HG03469 (cell line): Measurements from ENCODE around the gene MBNL3.

Source experiments
- ATAC-seq: cut with Tn5 transposase; IDR thresholded peaks from one replicate; pipeline ENCODE4 v1.9.1; 2021; ENCODE audit warnings: mild to moderate bottlenecking, moderate library complexity, moderate number of reproducible peaks; ENCODE audit not compliant: unreplicated experiment

The MBNL3 gene, protein sequence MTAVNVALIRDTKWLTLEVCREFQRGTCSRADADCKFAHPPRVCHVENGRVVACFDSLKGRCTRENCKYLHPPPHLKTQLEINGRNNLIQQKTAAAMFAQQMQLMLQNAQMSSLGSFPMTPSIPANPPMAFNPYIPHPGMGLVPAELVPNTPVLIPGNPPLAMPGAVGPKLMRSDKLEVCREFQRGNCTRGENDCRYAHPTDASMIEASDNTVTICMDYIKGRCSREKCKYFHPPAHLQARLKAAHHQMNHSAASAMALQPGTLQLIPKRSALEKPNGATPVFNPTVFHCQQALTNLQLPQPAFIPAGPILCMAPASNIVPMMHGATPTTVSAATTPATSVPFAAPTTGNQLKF

GRCh38 chrX:132488819-132489577 is at the start of gene MBNL3:
Gene MBNL3 (minus strand): TSS chrX:132489038. CDS start chrX:132439611, 49,427 bp downstream.
- ATAC-seq: peak; percentile 29

DNA sequence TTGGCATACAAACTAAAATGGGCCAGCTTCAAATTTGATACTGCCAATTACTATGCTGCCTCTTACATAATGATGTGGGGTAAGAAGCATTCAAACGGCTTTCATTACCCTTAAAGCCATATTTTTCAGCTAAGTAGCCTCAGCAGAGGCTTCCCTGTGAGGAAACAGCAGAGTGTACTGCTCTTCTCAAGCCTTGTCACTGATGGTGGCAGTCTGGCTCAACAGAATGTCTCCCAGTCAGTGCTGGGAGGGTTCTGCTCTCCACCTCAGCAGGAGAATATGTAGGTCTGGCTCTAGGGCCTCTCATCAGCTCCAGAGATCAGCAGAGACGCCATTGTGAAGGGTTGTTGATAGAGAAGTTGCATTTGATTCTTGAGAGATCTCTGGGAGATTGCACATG is 44.6 kb upstream of the MBNL3 start:
- ATAC-seq: no peak

GRCh38 chrX:132532913-132533312 is 44.1 kb upstream of the MBNL3 start:
- no peak for ATAC-seq

GRCh38 chrX:132532097-132532496 is 43.3 kb upstream of the MBNL3 start:
- ATAC-seq: no peak

DNA sequence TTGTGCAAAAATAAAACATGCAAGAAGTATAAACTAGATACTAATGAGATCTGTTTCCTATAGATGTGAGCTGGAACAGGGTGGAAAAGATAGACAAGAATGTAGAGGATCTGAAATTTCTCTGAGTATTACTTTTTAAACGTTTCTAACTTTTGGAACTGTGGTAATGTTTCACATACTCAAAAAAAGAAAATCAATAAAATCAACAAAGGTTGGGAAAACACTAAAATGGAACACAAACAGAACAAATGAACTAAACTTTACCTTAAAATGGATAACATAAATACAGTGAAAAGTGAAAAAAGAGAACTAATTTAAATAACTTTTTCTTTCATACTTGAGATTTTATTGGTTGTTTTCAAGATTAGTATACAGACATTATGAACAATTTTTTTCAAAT is 32.0 kb upstream of the MBNL3 start:
- no peak for ATAC-seq

DNA sequence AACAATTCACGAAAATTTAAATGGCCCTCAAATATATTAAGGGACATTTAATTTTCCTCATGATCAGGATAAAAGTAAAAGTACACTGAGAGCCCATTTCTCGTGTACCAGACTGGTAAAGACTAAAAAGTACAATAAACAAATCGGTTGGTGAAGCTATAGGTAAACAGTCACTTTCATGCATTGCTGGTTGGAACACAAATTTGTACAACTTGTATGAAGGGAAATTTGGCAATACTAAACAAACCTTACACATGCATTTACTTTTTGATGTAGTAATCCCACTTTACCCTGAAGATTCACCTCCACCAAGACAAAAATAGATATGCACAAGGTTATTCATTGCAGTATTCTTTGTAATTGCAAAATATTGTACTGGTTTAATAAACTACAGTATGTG is 31.4 kb upstream of the MBNL3 start:
- no peak for ATAC-seq

DNA sequence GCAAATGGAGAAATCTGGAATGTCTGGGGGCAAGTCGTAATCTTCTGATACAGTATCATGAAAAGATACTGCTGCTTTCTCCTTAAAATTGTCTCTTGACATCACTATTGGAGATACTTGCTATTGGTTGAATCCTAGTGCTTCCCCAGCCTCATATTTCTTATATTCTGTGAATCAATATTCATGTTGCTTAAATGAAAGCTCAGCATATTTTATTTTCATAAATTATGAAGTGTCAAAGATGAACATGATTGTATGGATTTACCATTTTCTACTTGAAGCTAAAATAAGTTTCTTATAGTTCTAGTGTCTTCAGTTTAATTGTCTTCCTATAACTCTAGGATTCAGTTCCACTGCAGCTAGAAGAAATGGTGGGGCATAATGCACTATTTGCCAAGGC is 29.6 kb upstream of the MBNL3 start:
- ATAC-seq: no peak

- no peak for ATAC-seq
These were observed 20.0 kb upstream of the MBNL3 start for GRCh38 chrX:132508834-132509233.

- ATAC-seq: no peak
These were observed 16.3 kb upstream of the MBNL3 start for GRCh38 chrX:132505116-132505515.

DNA sequence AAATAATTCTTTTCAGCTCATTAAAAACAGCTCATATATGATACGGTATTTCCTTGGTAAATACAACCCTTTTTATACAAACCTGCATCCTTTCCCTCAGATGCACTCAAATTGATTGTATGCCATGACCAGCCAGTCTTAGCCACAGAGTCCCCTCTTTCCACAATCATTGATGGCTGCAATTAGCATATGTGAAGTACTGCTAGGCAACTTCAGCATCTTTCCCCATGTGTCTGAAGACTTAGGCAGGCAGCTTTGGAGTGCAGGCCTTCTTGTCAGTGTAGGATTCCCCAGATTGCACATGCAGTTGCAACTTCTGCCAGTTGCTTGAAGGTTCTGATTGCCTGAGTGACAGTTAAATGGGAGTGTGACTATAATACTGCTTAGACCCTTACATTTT is 15.6 kb upstream of the MBNL3 start:
- ATAC-seq: no peak

- ATAC-seq: no peak
These were observed 12.8 kb upstream of the MBNL3 start for GRCh38 chrX:132501606-132502005.

- no peak for ATAC-seq
These were observed 8.6 kb upstream of the MBNL3 start for GRCh38 chrX:132497432-132497831.

GRCh38 chrX:132493095-132493494 is 4.3 kb upstream of the MBNL3 start:
- ATAC-seq: no peak

DNA sequence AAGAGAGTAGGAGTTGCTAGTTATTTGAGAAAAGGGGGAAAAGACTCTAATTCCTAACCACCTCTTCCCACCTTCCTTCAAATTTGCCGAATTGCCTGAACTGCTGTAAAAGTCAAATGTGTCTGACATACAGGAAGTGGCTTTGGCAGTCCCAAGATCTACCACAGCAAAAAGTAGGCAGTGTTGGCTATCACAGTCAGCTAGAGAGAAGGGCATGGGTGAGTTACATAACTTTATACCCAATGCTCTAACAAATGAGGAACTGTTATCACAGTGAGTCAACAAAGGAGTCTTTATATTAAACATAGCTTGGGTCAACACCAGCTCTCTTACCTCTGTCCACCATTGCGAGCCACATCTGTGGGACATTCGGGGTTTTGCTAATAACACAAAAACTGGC is 2.4 kb upstream of the MBNL3 start:
- peak; percentile 37 for ATAC-seq

DNA sequence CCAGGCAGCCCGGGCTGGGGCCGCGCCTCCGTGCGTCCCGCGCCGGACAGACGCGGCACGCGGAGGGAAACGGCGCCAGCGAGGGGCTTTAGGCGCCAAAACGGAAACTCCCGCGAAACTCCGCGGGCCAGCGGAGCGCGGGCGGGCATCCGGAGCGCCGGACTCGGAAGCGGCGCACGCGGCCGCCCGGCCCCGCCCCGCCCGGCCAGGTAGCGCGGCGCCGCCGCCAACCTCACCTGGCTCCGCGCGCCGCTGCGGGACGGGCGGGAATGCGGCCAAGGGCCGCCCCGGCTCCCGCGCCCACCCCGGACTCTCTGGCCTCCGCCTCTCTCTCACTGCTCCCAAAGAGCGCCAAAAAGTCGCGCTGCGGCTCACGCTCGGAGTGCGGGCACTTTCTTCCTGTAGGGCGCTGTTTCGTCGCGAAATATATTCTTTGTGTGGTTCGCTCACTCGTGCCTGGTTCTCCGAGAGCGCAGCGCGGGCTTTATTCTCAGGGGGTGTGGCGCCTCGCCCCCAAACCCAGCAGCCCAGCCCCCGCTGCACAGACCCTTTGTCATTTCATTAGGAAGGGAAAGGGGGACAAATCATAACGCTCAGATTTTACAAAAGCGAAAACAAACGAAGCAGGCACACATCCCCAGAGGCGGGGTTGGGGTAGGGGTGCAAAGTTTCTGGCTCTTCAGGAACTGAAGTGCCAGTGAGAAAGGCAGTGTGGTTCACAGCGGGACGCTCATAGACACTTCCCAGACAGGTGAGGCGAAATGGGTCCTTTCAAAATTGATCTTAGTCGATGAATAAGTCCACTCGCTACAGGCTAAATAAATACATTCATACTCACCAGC is 961 bp upstream of the MBNL3 start:
- ATAC-seq: peak; percentile 26

GRCh38 chrX:132488180-132488705 is 595 bp downstream of the MBNL3 start:
- no peak for ATAC-seq

DNA sequence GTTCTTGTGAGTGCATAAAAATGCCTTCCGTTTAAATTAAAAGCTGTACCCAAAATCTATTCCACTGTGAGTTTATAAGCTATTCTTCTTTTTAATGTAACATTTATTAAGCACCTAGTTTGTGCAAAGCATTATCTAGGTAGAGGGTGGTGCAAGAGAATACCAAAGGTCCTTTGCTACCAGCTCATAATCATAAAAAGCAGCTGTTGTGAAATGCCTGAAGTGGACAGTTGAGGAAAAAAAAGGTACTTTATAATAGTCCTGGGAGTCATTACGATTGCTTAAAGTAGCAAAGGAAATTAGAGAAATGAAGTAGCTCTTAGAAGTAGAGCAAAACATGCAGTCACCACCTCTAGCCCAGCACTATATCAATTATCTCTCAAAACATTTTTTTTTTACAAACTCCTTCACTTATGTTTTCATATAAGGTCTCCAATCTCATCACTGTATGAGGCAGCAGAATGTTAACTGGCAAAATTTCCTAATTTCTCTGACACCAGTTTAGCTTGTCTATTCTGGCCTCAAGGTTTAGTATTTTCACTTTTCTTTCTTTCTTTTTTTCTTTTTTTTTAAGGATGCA is 2.1 kb downstream of the MBNL3 start:
- ATAC-seq: no peak

DNA sequence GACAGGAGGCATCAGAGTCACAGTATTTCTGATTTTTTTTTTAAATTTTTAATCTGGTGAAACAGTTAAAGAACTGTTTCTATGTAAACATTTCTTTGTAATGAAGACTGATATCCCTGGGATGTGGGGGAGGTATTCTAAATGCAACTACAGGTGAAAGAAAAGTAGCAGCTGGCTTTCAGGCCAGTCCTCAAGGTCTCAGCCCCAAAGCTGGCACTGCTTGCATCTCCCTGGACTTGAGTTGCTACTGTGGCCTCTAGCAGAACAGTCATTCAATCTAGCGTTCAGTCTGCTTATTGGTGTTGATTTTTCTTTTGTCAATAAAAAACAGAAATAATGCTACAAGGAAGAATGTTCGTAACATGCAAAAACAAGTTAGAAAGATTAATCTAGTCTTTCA is 4.9 kb downstream of the MBNL3 start:
- ATAC-seq: no peak

DNA sequence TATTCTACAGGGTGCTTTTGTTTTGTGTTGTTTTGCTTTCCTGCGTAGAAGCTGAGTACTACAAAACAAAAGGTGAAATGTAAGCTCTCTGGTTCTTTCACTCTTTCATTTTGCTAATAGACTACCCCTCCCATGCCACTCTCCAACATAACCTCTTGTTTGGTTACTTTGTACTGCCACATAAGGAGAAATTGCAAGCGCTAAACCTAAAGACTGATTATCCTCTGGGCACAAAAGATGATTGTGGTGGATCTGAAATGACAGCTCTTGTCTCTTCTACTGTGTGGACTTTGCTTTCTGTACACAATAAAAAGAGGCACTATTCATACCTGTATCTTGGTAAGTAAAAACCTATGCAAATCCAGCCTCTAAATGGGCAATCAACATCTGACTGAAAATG is 5.3 kb downstream of the MBNL3 start:
- ATAC-seq: no peak

- no peak for ATAC-seq
These were observed 6.2 kb downstream of the MBNL3 start for GRCh38 chrX:132482632-132483031.

DNA sequence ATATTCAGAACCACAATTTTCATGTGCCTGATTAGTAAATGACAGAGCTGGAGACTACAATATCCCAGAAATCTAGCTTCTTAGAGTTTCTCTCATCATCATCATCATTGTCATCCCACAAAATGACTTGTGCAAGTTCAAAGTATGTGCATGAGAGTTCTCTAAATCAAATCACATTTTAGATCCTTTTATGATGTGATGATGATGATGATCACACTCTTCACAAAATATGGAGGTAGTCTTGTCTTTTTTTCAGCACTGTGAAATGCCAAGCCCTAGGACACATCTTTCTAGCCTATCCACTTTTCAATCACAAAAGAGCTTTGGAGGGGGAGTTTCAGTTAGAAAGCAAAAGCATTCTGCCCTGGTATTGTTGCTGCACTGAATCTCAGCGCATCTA is 7.4 kb downstream of the MBNL3 start:
- ATAC-seq: no peak
